Loucy (cell line): Measurements from ENCODE around the gene DNAJA3.

Source experiments
- EZH2phosphoT487 ChIP-seq: fragments of 200-600 bp; IDR thresholded peaks from 2 replicates; pipeline ENCODE4 v1.6.1; 2018; ENCODE audit warnings: antibody characterized with exemption, mild to moderate bottlenecking, moderate library complexity, borderline replicate concordance
- TF ChIP-seq, protein P1 (sequence below): fragments of 200-600 bp; sonication (generic); conservative IDR thresholded peaks from 2 replicates; pipeline ENCODE4 v1.5.1; 2014; ENCODE audit warnings: mild to moderate bottlenecking, antibody characterized with exemption, low read length

DNA sequence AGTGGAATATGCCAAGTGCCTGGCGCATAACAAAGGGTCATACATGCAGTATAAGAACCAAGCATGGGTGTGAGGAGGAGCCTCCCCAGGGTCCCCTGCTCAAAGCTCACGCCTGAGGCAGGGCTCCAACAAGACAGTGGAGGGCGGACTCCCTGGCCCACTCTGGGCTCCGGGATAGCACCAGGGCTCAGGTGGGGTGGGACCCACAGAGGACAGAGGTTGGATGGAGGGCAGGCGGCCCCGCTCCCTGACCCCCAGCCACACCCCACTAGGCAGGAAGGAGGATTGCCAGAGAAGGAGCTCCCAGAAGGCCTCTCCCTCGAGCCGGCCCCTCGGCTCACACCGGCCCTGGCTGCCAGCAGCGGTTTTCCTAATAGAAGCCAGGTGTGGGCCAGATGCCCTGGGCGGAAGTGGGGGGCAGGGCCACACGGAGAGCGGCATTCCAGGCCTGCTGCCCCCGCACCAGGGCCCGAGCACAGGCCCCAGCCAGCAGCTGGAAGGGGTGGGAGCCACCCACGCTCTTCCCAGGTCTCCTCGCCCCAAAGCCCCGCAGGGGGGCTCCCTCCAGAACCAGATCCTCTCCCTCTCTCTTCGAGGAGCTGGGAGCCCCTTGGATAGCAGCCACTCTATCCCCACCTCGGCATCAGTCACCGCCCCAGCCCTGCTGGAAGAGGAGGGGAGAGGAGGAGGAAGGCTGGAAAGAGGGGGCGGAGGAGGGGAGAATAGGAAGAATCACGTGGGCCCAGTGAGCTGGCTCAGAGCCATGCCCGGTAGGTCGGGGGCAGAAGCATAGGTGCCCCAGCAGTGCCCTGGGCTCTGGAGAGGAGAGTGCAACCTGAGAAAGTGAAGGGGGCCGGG, 33.1 kb upstream of the DNAJA3 start:
- TF ChIP-seq, protein P1, sequence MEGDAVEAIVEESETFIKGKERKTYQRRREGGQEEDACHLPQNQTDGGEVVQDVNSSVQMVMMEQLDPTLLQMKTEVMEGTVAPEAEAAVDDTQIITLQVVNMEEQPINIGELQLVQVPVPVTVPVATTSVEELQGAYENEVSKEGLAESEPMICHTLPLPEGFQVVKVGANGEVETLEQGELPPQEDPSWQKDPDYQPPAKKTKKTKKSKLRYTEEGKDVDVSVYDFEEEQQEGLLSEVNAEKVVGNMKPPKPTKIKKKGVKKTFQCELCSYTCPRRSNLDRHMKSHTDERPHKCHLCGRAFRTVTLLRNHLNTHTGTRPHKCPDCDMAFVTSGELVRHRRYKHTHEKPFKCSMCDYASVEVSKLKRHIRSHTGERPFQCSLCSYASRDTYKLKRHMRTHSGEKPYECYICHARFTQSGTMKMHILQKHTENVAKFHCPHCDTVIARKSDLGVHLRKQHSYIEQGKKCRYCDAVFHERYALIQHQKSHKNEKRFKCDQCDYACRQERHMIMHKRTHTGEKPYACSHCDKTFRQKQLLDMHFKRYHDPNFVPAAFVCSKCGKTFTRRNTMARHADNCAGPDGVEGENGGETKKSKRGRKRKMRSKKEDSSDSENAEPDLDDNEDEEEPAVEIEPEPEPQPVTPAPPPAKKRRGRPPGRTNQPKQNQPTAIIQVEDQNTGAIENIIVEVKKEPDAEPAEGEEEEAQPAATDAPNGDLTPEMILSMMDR = no peak
- no peak for TF ChIP-seq EZH2phosphoT487
